Upper lobe of left lung (tissue), 4 donors: ENCODE data around the gene ANKIB1.

Experiments
- CTCF ChIP-seq, 6 experiments: fragments of 450-650 bp in 4 of 6; fragments of 200-600 bp in 2 of 6; sonication (generic) in 2 of 6; IDR thresholded peaks; one replicate each; pipeline ENCODE4 v1.5.1; 2016 to 2019; ENCODE audit warnings: antibody characterized with exemption in 6 of 6
- EP300 ChIP-seq, 4 donors: sonication (generic); formaldehyde crosslinking; IDR thresholded peaks; one replicate each; pipeline ENCODE4 v1.5.1; 2017; ENCODE audit warnings: antibody characterized with exemption in 4 of 4, control low read depth in 2 of 4
- POLR2A ChIP-seq, 4 donors: fragments of 450-650 bp; IDR thresholded peaks; one replicate each; pipeline ENCODE4 v1.5.1; 2016 to 2017; ENCODE audit warnings: antibody characterized with exemption in 4 of 4, mild to moderate bottlenecking in 2 of 4
- POLR2AphosphoS5 ChIP-seq, 2 donors: sonication (generic); formaldehyde crosslinking; IDR thresholded peaks; one replicate each; pipeline ENCODE4 v1.5.1; 2017; ENCODE audit warnings: antibody characterized with exemption in 2 of 2

GRCh38 chr7:92246360-92247101 lies 757 bp downstream of the ANKIB1 start:
- no peak for TF ChIP-seq CTCF (IDR thresholded peaks at IDR 0.05)
- TF ChIP-seq POLR2A (IDR thresholded peaks at IDR 0.05): no peak
- no peak for TF ChIP-seq POLR2AphosphoS5 (IDR thresholded peaks at IDR 0.05)
- no peak for TF ChIP-seq EP300 (IDR thresholded peaks at IDR 0.05)
